Measurements from ENCODE around the gene CFAP99. TPM values are rescaled to one million over a fixed set of nuclear protein-coding genes. Genes with fewer than 3 reads are reported as not detected.
A peak's percentile ranks its signal among the peaks of the same experiment; 100 is the strongest.

Gene CFAP99
- total RNA-seq, 2 donors from 2014 or later = not detected

- Histone ChIP-seq H3K9ac (ENCODE audit: extremely low read depth, low read length, poor library complexity, severe bottlenecking) (no peak overlapping the region), H3K27ac (ENCODE audit: low read depth, low read length) (no peak overlapping the region), H3K27me3 (ENCODE audit: control insufficient read depth, insufficient read depth, low read length, poor library complexity, severe bottlenecking) (no peaks in the 10 kb centered on the region), H3K4me3 (ENCODE audit: low read length) (no peak overlapping the region), H3K36me3 (ENCODE audit: control insufficient read depth, insufficient read depth, low read length) (no peaks in the 10 kb centered on the region), H3K9me3 (ENCODE audit: control insufficient read depth, low read length) (no peaks in the 10 kb centered on the region), H3K4me1 (ENCODE audit: control insufficient read depth, insufficient read depth, low read length) (no peaks in the 10 kb centered on the region)
- peaks cover 4% of the 10 kb centered on the region for H3K27me3 Mint-ChIP-seq (ENCODE audit: insufficient read depth)
- H3K4me3 Mint-ChIP-seq = no peak overlapping the region
- no peaks in the 10 kb centered on the region for H3K9me3 Mint-ChIP-seq
- WGBS, 2 experiments (ENCODE audit: insufficient coverage in 1 of 2, insufficient read length in 1 of 2) = 86 to 100% methylated on average over 7 to 15 of the region's 15 CpGs
- no peak overlapping the region for H3K27ac Mint-ChIP-seq
- no peaks in the 10 kb centered on the region for H3K36me3 Mint-ChIP-seq (ENCODE audit: low read depth)
- DNase-seq = peak; percentile 61
- TF ChIP-seq CTCF (conservative IDR thresholded peaks at IDR 0.05) = peak; percentile 26
- peaks cover 12% of the 10 kb centered on the region for H3K4me1 Mint-ChIP-seq
Observed at GRCh38 chr4:2400841-2401609, 17.7 kb upstream of the CFAP99 start.

DNA sequence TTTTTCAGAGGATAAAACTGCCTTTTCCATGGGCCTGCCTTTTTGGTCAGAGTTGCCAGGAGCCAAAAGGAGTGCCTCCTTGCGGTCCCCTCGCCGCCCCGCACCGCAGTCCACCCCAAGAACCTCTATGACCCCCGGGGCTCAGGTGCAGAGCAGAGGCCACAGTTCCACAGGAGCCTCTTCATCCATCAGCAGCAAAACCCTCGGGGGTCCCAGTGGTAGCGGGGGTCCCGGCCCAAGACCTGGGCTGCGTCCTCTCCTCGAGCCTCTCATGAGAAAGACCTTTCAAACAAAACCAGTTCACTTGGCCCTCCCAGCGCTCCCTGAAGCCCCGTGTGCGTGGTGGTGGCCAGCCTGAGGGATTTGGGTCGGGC lies 17.2 kb upstream of the CFAP99 start:
- Histone ChIP-seq H3K36me3 (ENCODE audit: control insufficient read depth, insufficient read depth, low read length) (no peaks in the 10 kb centered on the region), H3K4me1 (ENCODE audit: control insufficient read depth, insufficient read depth, low read length) (no peaks in the 10 kb centered on the region), H3K27me3 (ENCODE audit: control insufficient read depth, insufficient read depth, low read length, poor library complexity, severe bottlenecking) (no peaks in the 10 kb centered on the region), H3K4me3 (ENCODE audit: low read length) (peak overlapping the region; percentile 56), H3K9me3 (ENCODE audit: control insufficient read depth, low read length) (no peaks in the 10 kb centered on the region), H3K9ac (ENCODE audit: extremely low read depth, low read length, poor library complexity, severe bottlenecking) (no peak overlapping the region), H3K27ac (ENCODE audit: low read depth, low read length) (no peak overlapping the region)
- Mint-ChIP-seq H3K9me3 (no peaks in the 10 kb centered on the region), H3K27me3 (ENCODE audit: insufficient read depth) (peaks cover 4% of the 10 kb centered on the region), H3K4me3 (peak overlapping the region; percentile 51), H3K36me3 (ENCODE audit: low read depth) (no peaks in the 10 kb centered on the region), H3K27ac (no peak overlapping the region), H3K4me1 (peaks cover 12% of the 10 kb centered on the region)
- TF ChIP-seq CTCF (conservative IDR thresholded peaks at IDR 0.05) = no peak
- WGBS, 2 experiments (ENCODE audit: insufficient coverage in 1 of 2, insufficient read length in 1 of 2) = 44 to 60% methylated on average over 10 to 15 of the region's 15 CpGs
- DNase-seq = no peak

- peak overlapping the region; percentile 51 for H3K4me3 Mint-ChIP-seq
- Histone ChIP-seq H3K4me1 (ENCODE audit: control insufficient read depth, insufficient read depth, low read length) (no peaks in the 10 kb centered on the region), H3K9ac (ENCODE audit: extremely low read depth, low read length, poor library complexity, severe bottlenecking) (no peak overlapping the region), H3K36me3 (ENCODE audit: control insufficient read depth, insufficient read depth, low read length) (no peaks in the 10 kb centered on the region), H3K4me3 (ENCODE audit: low read length) (peak overlapping the region; percentile 56), H3K27ac (ENCODE audit: low read depth, low read length) (no peak overlapping the region), H3K9me3 (ENCODE audit: control insufficient read depth, low read length) (no peaks in the 10 kb centered on the region), H3K27me3 (ENCODE audit: control insufficient read depth, insufficient read depth, low read length, poor library complexity, severe bottlenecking) (no peaks in the 10 kb centered on the region)
- WGBS, 2 experiments (ENCODE audit: insufficient coverage in 1 of 2, insufficient read length in 1 of 2) = 36 to 47% methylated on average over 16 to 27 of the region's 27 CpGs
- peak; percentile 17 for TF ChIP-seq CTCF (conservative IDR thresholded peaks at IDR 0.05)
- H3K36me3 Mint-ChIP-seq (ENCODE audit: low read depth) = no peaks in the 10 kb centered on the region
- DNase-seq = peak; percentile 99
- H3K4me1 Mint-ChIP-seq = peaks cover 12% of the 10 kb centered on the region
- peaks cover 4% of the 10 kb centered on the region for H3K27me3 Mint-ChIP-seq (ENCODE audit: insufficient read depth)
- no peaks in the 10 kb centered on the region for H3K9me3 Mint-ChIP-seq
- H3K27ac Mint-ChIP-seq = peak overlapping the region; percentile 45
Observed at GRCh38 chr4:2402048-2402842, 16.5 kb upstream of the CFAP99 start.
